Measurements from ENCODE around the gene AP1S1.
"Not testable (repeated sequence)": the region's sequence is repeated elsewhere in the genome, so short reads cannot be mapped to it uniquely, and the experiment has no call there.

Gene AP1S1

DNA sequence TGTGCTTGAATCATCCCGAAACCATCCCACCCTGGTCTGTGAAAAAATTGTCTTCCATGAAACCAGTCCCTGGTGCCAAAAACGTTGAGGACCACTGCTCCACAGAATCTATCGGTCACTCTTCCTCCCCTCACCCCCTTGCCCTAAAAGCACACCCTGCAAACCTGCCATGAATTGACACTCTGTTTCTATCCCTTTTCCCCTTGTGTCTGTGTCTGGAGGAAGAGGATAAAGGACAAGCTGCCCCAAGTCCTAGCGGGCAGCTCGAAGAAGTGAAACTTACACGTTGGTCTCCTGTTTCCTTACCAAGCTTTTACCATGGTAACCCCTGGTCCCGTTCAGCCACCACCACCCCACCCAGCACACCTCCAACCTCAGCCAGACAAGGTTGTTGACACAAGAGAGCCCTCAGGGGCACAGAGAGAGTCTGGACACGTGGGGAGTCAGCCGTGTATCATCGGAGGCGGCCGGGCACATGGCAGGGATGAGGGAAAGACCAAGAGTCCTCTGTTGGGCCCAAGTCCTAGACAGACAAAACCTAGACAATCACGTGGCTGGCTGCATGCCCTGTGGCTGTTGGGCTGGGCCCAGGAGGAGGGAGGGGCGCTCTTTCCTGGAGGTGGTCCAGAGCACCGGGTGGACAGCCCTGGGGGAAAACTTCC lies 28.2 kb upstream of the AP1S1 start:
- no peak for DNase-seq (ENCODE audit: low read depth in 2 of 2)

DNA sequence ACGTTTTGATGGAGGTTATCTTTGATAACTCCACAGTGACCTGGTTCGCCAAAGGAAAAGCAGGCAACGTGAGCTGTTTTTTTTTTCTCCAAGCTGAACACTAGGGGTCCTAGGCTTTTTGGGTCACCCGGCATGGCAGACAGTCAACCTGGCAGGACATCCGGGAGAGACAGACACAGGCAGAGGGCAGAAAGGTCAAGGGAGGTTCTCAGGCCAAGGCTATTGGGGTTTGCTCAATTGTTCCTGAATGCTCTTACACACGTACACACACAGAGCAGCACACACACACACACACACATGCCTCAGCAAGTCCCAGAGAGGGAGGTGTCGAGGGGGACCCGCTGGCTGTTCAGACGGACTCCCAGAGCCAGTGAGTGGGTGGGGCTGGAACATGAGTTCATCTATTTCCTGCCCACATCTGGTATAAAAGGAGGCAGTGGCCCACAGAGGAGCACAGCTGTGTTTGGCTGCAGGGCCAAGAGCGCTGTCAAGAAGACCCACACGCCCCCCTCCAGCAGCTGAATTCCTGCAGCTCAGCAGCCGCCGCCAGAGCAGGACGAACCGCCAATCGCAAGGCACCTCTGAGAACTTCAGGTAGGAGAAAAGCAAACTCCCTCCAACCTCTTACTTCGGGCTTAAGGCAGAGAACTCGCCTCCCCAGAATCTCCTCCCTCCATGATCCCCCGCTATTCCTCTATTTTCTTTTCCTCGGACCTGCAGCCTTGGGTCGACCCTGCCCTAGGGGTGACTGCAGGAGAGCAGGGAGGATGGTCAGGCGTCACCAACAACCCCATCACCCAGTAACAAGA lies 27.4 kb upstream of the AP1S1 start, which contains the start of gene SERPINE1:
Gene SERPINE1, plus strand, starts transcription at position 454 of the 809 bp plus-strand sequence. CDS start 1,290 bp downstream, outside the sequence.
- no peak for DNase-seq (ENCODE audit: low read depth in 2 of 2)

DNA sequence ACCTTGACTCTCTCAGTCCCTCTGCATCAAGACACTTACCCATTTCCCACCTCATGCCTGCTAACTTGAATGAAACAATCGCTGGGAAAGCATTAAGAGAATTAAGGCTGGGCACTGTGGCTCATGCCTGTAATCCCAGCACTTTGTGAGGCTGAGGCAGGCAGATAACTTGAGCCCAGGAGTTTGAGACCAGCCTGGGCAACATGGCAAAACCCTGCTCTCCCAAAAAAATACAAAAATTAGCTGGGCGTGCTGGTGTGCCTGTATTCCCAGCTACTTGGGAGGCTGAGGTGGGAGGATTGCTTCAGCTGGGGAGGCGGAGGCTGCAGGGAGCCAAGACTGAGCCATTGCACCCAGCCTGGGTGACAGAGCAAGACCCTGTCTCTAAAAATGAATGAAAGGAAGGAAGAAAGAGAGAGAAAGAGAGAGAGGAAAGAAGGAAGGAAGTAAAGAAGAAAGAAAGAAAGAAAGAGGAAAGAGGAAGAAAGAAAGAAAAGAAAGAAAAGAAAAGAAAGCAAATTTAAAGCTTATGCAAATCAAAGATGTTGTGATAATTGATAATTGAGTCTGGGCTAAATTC lies 26.7 kb upstream of the AP1S1 start:
- no peak for DNase-seq (ENCODE audit: low read depth in 2 of 2)

DNA sequence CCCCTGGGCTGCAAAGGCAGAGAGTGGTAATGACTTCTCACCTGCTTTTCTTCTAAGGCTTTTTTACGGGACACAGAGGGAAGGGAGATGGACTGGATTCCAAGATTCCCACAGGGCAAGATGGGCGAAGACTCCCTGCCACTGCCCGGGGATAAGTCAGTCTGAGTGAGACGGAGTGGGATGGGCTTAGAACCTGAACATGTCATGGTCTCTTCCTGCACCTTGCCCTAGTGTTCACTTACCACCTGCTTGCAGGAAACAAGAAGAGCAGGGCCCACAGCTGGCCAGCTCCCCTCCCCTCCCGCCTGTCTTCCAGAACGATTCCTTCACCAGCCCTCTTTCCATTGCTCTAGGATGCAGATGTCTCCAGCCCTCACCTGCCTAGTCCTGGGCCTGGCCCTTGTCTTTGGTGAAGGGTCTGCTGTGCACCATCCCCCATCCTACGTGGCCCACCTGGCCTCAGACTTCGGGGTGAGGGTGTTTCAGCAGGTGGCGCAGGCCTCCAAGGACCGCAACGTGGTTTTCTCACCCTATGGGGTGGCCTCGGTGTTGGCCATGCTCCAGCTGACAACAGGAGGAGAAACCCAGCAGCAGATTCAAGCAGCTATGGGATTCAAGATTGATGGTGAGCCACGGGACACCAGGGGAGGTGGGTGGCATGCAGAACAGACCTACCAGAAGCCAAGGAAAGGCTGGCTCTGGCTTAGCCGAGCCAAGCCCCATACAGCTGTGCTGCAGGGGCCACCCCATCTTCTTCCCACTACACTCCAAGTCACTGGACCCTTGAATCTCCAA lies 26.0 kb upstream of the AP1S1 start:
- DNase-seq (ENCODE audit: low read depth in 2 of 2), result no peak

DNA sequence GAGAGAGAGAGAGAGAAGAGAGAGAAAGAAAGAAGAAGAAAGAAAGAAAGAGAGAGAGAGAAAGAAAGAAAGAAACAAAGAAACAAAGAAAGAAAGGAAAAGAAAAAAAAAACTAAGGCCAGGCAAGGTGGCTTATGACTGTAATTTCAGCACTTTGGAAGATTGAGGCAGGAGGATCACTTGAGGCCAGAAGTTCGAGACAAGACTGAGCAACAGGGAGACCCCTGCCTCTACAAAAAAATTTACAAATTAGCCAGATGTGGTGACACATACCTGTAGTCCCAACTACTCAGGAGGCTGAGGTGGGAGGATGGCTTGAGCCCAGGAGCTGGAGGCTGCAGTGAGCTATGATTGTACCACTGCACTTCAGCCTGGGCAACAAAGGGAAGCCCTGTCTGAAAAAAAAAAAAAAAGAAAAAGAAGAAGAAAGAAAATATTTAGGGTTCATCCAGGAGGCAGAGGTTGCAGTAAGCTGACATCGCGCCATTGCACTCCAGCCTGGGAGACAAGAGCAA lies 24.6 kb upstream of the AP1S1 start:
- DNase-seq (ENCODE audit: low read depth in 2 of 2), result no peak

DNA sequence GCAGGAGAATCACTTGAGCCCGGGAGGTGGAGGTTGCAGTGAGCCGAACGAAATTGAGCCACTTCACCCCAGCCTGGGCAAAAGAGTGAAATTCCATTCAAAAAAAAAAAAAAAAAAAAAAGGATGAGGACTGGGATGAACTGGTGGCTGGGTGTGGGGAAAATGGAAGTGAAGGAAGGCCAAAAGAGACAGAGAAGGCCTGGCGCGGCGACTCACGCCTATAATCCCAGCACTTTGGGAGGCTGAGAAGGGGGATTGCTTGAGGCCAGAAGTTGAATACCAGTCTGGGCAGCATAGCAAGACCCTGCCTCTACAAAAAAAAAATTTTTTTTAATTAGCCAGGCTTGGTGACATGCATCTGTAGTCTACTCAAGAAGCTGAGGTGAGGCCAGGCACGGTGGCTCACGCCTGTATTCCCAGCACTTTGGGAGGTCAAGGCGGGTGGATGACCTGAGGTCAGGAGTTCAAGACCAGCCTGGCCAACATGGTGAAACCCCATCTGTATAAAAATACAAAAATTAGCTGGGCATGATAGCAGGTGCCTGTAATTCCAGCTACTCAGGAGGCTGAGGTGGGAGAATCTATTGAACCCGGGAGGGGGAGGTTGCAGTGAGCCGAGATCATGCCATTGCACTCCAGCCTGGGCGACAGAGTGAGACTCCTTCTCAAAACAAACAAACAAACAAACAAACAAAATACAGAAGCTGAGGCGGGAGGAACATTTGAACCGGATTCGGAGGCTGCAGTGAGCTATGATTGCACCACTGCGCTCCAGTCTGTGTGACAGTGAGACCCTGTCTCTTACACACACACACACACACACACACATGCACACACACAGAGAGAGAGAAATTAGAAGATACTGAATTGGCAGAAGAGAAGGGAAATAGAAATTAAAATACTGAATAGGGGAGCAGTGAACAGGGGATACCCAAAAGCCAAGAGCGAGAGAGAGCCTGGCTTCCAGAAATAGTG lies 21.4 kb upstream of the AP1S1 start:
- not testable (repeated sequence) for DNase-seq (ENCODE audit: low read depth in 2 of 2)

DNA sequence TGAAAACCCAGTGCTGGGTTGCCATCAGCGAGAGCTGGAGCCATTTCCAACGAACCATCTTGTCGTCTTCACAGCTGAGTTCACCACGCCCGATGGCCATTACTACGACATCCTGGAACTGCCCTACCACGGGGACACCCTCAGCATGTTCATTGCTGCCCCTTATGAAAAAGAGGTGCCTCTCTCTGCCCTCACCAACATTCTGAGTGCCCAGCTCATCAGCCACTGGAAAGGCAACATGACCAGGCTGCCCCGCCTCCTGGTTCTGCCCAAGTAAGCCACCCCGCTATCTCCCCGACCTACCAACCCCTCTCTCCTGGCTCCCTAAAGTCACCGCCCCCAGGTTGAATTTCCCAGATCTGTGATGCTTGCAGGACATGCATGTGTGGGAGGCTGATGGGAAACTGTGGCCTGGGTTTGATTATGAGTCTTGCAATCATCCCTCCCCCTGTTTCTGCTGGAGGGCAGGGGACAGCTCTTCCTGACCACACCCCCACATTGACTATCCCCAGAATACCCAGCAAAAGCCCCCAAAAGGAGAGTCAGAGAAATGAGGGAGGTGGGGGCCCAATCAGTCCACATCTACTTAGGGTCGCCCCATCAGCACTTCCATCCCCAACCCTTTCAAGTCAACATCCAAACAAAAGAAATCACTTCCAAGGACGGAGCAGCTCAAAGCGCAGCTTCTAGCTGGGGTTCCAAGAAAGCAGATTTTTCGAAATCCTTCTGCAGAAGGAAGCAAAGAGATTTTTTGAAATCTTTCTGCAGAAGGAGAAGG lies 20.5 kb upstream of the AP1S1 start:
- no peak for DNase-seq (ENCODE audit: low read depth in 2 of 2)

DNA sequence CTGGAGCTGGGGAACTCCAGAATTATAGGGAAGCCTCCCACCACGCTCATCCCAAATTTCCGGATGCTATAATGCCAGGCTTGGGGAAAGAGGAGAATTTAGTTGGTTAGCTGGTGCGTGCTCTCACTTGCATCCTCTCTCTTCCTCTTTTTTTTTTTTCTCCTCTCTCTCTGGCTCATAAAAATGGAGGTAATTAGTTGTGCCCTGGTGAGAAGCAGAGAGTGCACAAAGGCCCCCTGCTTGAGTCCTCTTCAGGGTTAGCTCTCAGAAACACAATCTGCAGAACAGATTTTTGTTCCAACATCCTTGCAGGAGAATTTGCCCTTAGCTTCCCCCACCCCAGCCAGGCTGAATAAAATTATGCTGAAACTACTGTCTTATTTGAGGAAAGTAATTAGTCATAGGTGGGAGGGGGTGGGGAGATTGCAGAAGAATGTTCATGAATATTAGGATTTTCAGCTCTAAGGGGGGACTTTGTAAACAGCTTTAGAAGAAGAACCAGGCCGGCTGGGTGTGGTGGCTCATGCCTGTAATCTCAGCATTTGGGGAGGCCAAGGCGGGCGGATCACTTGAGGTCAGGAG lies 19.8 kb upstream of the AP1S1 start:
- no peak for DNase-seq (ENCODE audit: low read depth in 2 of 2)

DNA sequence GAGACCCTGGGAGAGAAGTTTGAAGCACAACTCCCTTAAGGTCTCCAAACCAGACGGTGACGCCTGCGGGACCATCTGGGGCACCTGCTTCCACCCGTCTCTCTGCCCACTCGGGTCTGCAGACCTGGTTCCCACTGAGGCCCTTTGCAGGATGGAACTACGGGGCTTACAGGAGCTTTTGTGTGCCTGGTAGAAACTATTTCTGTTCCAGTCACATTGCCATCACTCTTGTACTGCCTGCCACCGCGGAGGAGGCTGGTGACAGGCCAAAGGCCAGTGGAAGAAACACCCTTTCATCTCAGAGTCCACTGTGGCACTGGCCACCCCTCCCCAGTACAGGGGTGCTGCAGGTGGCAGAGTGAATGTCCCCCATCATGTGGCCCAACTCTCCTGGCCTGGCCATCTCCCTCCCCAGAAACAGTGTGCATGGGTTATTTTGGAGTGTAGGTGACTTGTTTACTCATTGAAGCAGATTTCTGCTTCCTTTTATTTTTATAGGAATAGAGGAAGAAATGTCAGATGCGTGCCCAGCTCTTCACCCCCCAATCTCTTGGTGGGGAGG lies 16.5 kb upstream of the AP1S1 start:
- DNase-seq (ENCODE audit: low read depth in 2 of 2), result no peak

DNA sequence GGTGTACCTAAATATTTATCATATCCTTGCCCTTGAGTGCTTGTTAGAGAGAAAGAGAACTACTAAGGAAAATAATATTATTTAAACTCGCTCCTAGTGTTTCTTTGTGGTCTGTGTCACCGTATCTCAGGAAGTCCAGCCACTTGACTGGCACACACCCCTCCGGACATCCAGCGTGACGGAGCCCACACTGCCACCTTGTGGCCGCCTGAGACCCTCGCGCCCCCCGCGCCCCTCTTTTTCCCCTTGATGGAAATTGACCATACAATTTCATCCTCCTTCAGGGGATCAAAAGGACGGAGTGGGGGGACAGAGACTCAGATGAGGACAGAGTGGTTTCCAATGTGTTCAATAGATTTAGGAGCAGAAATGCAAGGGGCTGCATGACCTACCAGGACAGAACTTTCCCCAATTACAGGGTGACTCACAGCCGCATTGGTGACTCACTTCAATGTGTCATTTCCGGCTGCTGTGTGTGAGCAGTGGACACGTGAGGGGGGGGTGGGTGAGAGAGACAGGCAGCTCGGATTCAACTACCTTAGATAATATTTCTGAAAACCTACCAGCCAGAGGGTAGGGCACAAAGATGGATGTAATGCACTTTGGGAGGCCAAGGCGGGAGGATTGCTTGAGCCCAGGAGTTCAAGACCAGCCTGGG lies 15.9 kb upstream of the AP1S1 start:
- peak; percentile 73 to 80 for DNase-seq (ENCODE audit: low read depth in 2 of 2)

DNA sequence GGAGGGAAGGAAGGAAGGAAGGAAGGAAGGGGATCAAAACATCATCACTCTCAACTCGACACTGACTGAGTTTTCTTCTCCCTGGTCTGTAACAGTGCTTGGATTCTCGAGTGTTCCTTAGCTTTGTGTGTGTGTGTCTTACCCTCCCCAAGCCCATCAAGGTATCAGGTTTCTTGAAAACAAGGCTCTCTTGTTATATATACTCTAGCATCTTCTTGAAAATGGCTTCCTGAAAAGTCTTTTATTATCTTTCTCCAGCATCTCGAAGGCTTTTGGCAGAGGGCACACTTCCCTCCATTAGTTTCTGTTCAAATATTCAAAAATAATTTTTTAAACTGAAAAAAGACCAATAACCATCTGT lies 14.0 kb upstream of the AP1S1 start:
- DNase-seq (ENCODE audit: low read depth in 2 of 2), result no peak

DNA sequence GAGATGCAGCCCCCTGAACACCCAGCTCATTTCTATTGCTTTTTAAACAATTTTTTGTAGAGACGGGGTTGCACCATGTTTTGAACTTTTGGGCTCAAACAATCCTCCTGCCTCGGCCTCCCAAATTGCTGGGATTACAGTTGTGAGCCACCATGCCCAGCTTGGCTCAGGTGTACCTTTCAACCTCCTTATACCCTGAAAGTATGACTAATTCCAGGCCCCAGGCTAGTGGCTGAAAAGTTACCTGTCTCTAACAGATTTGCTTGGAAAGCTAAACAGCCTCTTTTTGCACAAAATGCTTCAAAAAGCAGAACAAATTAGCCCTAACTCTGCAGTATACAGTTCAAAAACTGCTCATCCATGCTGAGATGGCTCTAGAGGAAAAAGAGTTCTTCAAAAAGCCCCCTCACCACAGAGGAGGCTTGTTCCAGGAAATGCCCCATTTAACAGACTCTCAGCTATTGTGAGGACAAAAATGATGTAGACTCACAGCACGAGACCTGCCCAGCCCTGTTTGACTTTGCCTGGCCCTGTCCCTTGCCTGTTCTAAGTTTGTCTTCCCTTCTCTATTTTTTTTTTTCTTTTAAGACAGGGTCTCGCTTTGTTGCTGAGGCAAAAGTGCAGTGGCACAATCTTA lies 13.4 kb upstream of the AP1S1 start:
- DNase-seq (ENCODE audit: low read depth in 2 of 2), result no peak

DNA sequence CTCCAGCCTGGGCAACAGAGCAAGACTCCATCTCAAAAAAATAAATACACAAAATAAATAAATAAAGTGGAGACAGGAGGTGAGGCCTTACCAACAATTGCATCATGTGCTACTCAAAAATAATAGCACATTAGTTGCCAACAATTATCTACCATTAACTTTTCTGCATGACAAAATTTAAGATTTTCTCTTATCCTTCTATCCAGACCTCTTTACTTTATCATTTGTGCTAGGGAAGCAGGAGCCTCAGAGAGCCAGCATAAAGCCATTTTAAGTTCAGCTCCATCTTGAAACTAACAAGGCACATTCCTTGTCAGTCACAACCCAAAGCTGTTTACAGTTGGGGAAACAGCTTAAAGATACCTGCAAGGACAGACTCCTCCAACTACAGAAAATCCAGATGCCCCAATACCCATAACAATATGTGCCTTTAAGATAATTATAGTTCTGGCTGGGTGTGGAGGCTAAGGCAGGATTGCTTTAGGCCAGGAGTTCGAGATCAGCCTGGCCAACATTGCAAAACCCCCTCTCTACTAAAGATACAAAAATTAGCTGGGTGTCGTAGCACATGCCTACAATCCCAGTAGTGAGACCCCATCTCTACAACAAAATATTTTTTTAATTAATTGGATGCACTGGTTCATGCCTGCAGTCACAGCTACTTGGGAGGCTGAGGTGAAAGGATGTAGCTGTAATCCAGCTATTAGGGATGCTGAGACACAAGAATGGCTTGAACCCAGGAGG lies 2.2 kb upstream of the AP1S1 start:
- no peak for DNase-seq (ENCODE audit: low read depth in 2 of 2)

DNA sequence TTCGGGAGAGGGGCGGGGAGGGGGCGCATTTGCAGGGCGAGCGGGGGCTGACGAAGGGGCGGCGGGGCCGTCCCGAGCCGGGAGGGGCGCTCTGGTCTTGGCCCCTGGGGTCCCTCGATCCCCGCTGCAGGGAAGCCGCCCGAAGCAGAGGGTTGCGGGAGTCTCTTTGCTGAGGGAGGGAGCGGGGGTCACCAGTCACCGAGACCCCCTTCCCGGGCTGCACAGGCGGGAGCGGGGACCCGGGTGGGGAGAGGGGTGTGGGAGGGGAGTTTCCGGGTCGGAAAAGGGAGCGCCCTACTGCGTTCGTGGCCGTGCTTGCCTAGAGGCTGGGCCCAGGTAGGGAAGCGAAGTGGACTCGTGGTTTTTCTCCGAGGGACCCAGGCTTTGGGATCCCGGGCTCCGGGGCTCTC lies 422 bp downstream of the AP1S1 start:
- no peak for DNase-seq (ENCODE audit: low read depth in 2 of 2)

DNA sequence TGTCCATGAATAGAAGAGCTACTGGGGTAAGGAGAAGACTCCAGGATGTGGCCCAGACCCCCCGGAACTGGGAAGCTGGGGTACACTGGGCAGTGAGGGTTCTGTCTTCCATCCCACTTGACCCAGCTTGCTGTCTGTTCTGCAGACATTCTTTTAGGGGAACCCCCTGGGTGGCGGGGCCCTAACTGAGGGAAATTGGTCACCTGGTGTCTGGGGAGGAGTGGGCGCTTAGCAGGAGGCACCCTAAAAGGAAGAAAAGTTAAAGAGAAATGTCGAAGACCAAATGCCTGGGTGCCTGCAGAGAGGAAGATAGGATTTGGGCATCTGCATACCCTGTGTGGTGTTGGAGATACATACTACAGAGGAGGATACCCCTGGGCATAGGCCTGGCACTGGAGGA lies 1.0 kb downstream of the AP1S1 start:
- no peak for DNase-seq (ENCODE audit: low read depth in 2 of 2)

DNA sequence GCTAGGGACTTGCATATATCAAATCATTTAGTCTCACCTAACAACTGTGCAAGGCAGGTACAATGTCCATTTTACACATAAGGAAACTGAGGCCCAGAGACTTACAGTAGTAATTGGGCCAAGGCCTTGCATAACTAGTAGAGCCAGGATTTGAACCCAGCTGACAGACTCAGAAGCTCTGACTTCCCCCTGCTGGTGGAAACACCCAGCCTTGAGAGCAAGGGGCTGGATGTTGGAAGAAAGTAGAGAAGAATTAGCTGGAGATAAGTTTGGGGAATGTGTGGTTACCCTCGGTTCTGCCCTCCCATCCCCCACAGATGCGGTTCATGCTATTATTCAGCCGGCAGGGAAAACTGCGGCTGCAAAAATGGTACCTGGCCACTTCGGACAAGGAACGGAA lies 2.0 kb downstream of the AP1S1 start:
- DNase-seq (ENCODE audit: low read depth in 2 of 2), result no peak

DNA sequence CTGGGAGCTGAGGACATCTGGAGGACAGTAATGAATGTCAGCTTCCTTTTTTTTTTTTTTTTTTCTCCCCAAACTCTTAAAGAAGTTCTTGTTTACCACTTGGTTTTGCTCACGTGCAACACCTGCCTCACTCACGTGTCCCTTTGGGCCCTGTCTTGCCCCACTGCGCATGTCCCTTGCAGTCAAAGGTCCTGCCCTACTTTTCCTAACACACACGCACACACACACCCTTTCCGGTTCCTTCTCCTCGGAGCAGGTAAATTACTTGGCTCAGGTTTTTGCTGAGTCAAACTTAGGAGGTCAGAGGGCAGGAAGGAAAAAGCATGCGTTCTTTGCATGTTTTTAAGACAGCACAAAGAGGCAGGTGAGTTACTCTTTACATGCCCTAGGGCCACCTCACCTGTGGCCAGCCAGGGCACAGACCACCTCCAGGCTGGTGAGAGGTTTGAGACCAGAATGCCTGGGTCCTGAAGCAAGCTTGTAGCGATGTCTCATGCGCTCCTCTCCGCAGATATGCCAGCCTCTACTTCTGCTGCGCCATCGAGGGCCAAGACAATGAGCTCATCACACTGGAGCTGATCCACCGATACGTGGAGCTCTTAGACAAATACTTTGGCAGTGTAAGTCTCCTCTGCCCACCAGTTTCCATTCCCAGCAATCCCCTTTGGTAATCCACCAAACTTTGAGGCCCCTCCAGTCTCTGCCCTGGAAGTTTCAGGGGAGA lies 2.8 kb downstream of the AP1S1 start:
- no peak for DNase-seq (ENCODE audit: low read depth in 2 of 2)

Measured in stimulated activated CD4-positive, alpha-beta T cell treated with anti-CD3 and anti-CD28 coated beads, Interleukin-1b, Interleukin-23, amount 100 ng/mL, for 4 hours (primary cell).